Upper lobe of left lung (tissue), 6 donors: ENCODE data around the gene NXT1. TPM values are rescaled to one million over a fixed set of nuclear protein-coding genes. Genes with fewer than 3 reads are reported as not detected.

ENCODE experiments used
- ATAC-seq, 2 donors: fragments of 200-7000 bp; cut with Tn5 transposase; one replicate each; pipeline ENCODE4 v1.9.1; 2022; ENCODE audit warnings: mild to moderate bottlenecking in 2 of 2, moderate library complexity in 2 of 2; ENCODE audit not compliant: low FRiP score in 2 of 2
- DNase-seq, 2 donors: peaks; one replicate each; pipeline ENCODE4 v3.0.0-alpha.2; 2019 to 2020
- H3K27ac ChIP-seq, 4 donors: fragments of 200-600 bp; sonication (generic); one replicate each; pipeline ENCODE4 v1.5.1; 2016 to 2019
- H3K27me3 ChIP-seq, 4 donors: fragments of 200-600 bp; sonication (generic); one replicate each; pipeline ENCODE4 v1.5.1; 2017 to 2019
- H3K36me3 ChIP-seq, 4 donors: fragments of 200-600 bp; sonication (generic); one replicate each; pipeline ENCODE4 v1.5.1; 2016 to 2019
- H3K4me1 ChIP-seq, 4 donors: fragments of 200-600 bp; sonication (generic); one replicate each; pipeline ENCODE4 v1.5.1; 2018 to 2019
- H3K4me3 ChIP-seq, 4 donors: fragments of 200-600 bp; sonication (generic); one replicate each; pipeline ENCODE4 v1.5.1; 2017 to 2019; ENCODE audit warnings: mild to moderate bottlenecking in 2 of 4, moderate library complexity in 1 of 4
- H3K9me3 ChIP-seq, 4 donors: fragments of 200-600 bp; sonication (generic); one replicate each; pipeline ENCODE4 v1.5.1; 2018 to 2019
- EP300 ChIP-seq, 4 donors: sonication (generic); formaldehyde crosslinking; IDR thresholded peaks; one replicate each; pipeline ENCODE4 v1.5.1; 2017; ENCODE audit warnings: antibody characterized with exemption in 4 of 4, control low read depth in 2 of 4
- POLR2A ChIP-seq, 4 donors: fragments of 450-650 bp; IDR thresholded peaks; one replicate each; pipeline ENCODE4 v1.5.1; 2016 to 2017; ENCODE audit warnings: antibody characterized with exemption in 4 of 4, mild to moderate bottlenecking in 2 of 4
- POLR2AphosphoS5 ChIP-seq, 2 donors: sonication (generic); formaldehyde crosslinking; IDR thresholded peaks; one replicate each; pipeline ENCODE4 v1.5.1; 2017; ENCODE audit warnings: antibody characterized with exemption in 2 of 2
- WGBS, 2 donors: methylation state at CpG; one replicate each; pipeline ENCODE4 v1.1.5; 2017 to 2018; 5-methylcytosine and 5-hydroxymethylcytosine counted together
- total RNA-seq, 6 donors: library from RNA; depleted of rRNA in 4 of 6; stranded (reverse); fragments of >200 nt in 4 of 6; gene quantifications; one replicate each; pipeline versions ENCODE4 v1.1.0 to v1.2.1, GENCODE V29; 2016 to 2021
- TF ChIP-seq, protein P1 (sequence below), 6 experiments: fragments of 450-650 bp in 4 of 6; fragments of 200-600 bp in 2 of 6; sonication (generic) in 2 of 6; IDR thresholded peaks; one replicate each; pipeline ENCODE4 v1.5.1; 2016 to 2019; ENCODE audit warnings: antibody characterized with exemption in 6 of 6
- donor health status: DM: no; HTN: no; CAD: no; lungs with moderate emphysema.
- donor health status: DM: no; HTN: yes; CAD: no; lungs with severe emphysema.

NXT1 gene
- total RNA-seq, 6 donors from 2014 or later: 7.3 to 39.4 (median 17.9) TPM

DNA sequence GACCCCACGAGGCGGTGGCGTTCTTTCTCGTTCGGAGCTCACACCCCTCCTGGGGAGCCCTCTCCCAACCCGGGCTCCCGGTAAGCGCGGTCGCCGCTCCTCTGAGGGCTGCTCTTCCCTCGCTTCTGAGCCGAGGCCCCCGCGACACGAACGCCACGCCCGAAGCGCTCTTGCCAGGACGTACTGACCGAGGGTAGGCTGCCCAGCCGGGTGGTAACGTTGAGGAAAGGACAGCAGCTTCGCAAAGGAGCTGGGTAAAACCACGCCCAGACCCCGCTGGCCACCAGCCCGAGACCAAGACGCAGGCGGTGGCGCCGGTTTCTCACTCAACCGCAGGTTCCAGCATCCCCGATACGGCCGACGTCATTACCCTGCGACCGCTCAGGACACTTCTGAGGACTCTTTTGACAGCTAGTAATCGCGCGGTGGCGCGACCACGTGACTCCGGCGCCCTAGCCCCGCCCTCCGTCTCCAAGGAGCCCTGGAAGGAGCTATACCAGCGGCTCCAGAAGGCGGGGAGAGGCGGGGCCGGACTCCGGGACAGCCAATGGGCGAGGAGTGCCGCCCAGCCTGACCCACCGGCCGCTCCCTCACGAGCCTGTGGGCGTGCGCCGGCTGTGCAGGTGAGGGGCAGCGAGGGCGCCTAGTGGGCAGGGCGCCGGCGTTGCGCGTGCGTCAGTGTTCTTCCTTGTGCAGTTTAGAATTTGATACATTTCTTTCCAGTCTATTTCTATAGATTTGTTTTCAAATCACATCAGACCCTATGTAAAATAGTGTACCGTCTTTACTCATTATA is 7.4 kb downstream of the NXT1 start:
- TF ChIP-seq POLR2A (IDR thresholded peaks at IDR 0.05): peak; percentile 21 to 87 (median 76)
- TF ChIP-seq POLR2AphosphoS5 (IDR thresholded peaks at IDR 0.05): peak; percentile 86 to 92
- TF ChIP-seq, protein P1, sequence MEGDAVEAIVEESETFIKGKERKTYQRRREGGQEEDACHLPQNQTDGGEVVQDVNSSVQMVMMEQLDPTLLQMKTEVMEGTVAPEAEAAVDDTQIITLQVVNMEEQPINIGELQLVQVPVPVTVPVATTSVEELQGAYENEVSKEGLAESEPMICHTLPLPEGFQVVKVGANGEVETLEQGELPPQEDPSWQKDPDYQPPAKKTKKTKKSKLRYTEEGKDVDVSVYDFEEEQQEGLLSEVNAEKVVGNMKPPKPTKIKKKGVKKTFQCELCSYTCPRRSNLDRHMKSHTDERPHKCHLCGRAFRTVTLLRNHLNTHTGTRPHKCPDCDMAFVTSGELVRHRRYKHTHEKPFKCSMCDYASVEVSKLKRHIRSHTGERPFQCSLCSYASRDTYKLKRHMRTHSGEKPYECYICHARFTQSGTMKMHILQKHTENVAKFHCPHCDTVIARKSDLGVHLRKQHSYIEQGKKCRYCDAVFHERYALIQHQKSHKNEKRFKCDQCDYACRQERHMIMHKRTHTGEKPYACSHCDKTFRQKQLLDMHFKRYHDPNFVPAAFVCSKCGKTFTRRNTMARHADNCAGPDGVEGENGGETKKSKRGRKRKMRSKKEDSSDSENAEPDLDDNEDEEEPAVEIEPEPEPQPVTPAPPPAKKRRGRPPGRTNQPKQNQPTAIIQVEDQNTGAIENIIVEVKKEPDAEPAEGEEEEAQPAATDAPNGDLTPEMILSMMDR (IDR thresholded peaks at IDR 0.05): peak in 3 of 6 experiments; percentile 7 to 26 (median 11)
- TF ChIP-seq EP300 (IDR thresholded peaks at IDR 0.05): peak in 1 of 4 donors; percentile 64
- Histone ChIP-seq H3K4me3 (peak overlapping the region; percentile 34 to 65 (median 65)), H3K4me1 (peaks cover 20 to 31% (median 23%) of the 10 kb centered on the region in 4 donors), H3K36me3 (peaks cover 0 to 22% (median 9%) of the 10 kb centered on the region in 4 donors), H3K9me3 (no peaks in the 10 kb centered on the region), H3K27ac (peak overlapping the region; percentile 92 to 98 (median 96)), H3K27me3 (no peaks in the 10 kb centered on the region)
- DNase-seq (peak; percentile 100), ATAC-seq (peak; percentile 87 to 96)
- 1% methylated on average over 34 to 59 of the region's 71 CpGs for WGBS, 2 donors

- DNase-seq (no peak), ATAC-seq (no peak)
- H3K36me3 ChIP-seq: peaks cover 0 to 22% (median 9%) of the 10 kb centered on the region in 4 donors
- H3K4me3 ChIP-seq: peak overlapping the region; percentile 9 to 65 (median 65)
- peaks cover 25 to 37% (median 29%) of the 10 kb centered on the region in 4 donors for H3K4me1 ChIP-seq
- no peak for TF ChIP-seq POLR2A (IDR thresholded peaks at IDR 0.05)
- TF ChIP-seq, protein P1 (IDR thresholded peaks at IDR 0.05): no peak
- H3K27ac ChIP-seq: peak overlapping the region; percentile 92 to 98 (median 96)
- H3K9me3 ChIP-seq: no peaks in the 10 kb centered on the region
- 16 to 23% methylated on average over 6 of the region's 6 CpGs for WGBS, 2 donors
- H3K27me3 ChIP-seq: no peaks in the 10 kb centered on the region
Measured at GRCh38 chr20:23358563-23358906, 7.9 kb downstream of the NXT1 start.

- Histone ChIP-seq H3K9me3 (no peaks in the 10 kb centered on the region), H3K27ac (peak overlapping the region; percentile 92 to 98 (median 96)), H3K36me3 (peaks cover 0 to 19% (median 8%) of the 10 kb centered on the region in 4 donors), H3K27me3 (no peaks in the 10 kb centered on the region), H3K4me3 (no peak overlapping the region), H3K4me1 (peaks cover 29 to 41% (median 32%) of the 10 kb centered on the region in 4 donors)
- WGBS, 2 donors: 52 to 60% methylated on average over 5 to 7 of the region's 7 CpGs
- ATAC-seq (no peak), DNase-seq (no peak)
- no peak for TF ChIP-seq POLR2AphosphoS5 (IDR thresholded peaks at IDR 0.05)
- TF ChIP-seq, protein P1 (IDR thresholded peaks at IDR 0.05): no peak
Measured at GRCh38 chr20:23358923-23359593, 8.5 kb downstream of the NXT1 start.

- ATAC-seq (no peak), DNase-seq (no peak)
Measured at GRCh38 chr20:23360531-23360930, 9.9 kb downstream of the NXT1 start.

More at GRCh38 chr20:23360531-23360930, 9.9 kb downstream of the NXT1 start:
- Histone ChIP-seq H3K27ac (peak overlapping the region; percentile 96 to 100 (median 100)), H3K9me3 (no peaks in the 10 kb centered on the region), H3K4me1 (peaks cover 32 to 45% (median 35%) of the 10 kb centered on the region in 4 donors), H3K4me3 (peak overlapping the region in 1 of 4 donors; percentile 72), H3K27me3 (no peaks in the 10 kb centered on the region), H3K36me3 (peaks cover 0 to 20% (median 8%) of the 10 kb centered on the region in 4 donors)
- TF ChIP-seq, protein P1 (IDR thresholded peaks at IDR 0.05): no peak
- TF ChIP-seq EP300 (IDR thresholded peaks at IDR 0.05) (no peak), POLR2A (IDR thresholded peaks at IDR 0.05) (no peak), POLR2AphosphoS5 (IDR thresholded peaks at IDR 0.05) (no peak)
- WGBS, 2 donors: 62 to 75% methylated on average over 1 of the region's 1 CpG
